GM21381 (cell line): ENCODE measurements around the gene TACC2.

ENCODE experiments used
- ATAC-seq: cut with Tn5 transposase; IDR thresholded peaks from one replicate; pipeline ENCODE4 v1.9.1; 2021; ENCODE audit warnings: mild to moderate bottlenecking, moderate library complexity; ENCODE audit not compliant: unreplicated experiment

Gene TACC2

GRCh38 chr10:122210481-122211265, 221.7 kb downstream of the TACC2 start:
- no peak for ATAC-seq

- no peak for ATAC-seq
Measured at GRCh38 chr10:122213364-122213763, 224.4 kb downstream of the TACC2 start.

GRCh38 chr10:122213766-122214165, 224.8 kb downstream of the TACC2 start:
- no peak for ATAC-seq

- no peak for ATAC-seq
Measured at GRCh38 chr10:122216047-122216446, 227.1 kb downstream of the TACC2 start.

GRCh38 chr10:122219340-122219739, 230.4 kb downstream of the TACC2 start:
- no peak for ATAC-seq

GRCh38 chr10:122220736-122221135, 231.8 kb downstream of the TACC2 start:
- ATAC-seq, result no peak

GRCh38 chr10:122221958-122222357, 233.0 kb downstream of the TACC2 start:
- no peak for ATAC-seq

- no peak for ATAC-seq
Measured at GRCh38 chr10:122222638-122223037, 233.7 kb downstream of the TACC2 start.

- no peak for ATAC-seq
Measured at GRCh38 chr10:122224159-122224558, 235.2 kb downstream of the TACC2 start.

GRCh38 chr10:122225330-122225729, 236.4 kb downstream of the TACC2 start:
- no peak for ATAC-seq

- ATAC-seq, result no peak
Measured at GRCh38 chr10:122227754-122228153, 238.8 kb downstream of the TACC2 start.

GRCh38 chr10:122229666-122230065, 240.7 kb downstream of the TACC2 start:
- no peak for ATAC-seq

- ATAC-seq, result no peak
Measured at GRCh38 chr10:122230222-122230621, 241.3 kb downstream of the TACC2 start.

- no peak for ATAC-seq
Measured at GRCh38 chr10:122232769-122233168, 243.8 kb downstream of the TACC2 start.

- no peak for ATAC-seq
Measured at GRCh38 chr10:122233857-122234348, 244.9 kb downstream of the TACC2 start.

GRCh38 chr10:122234416-122234815, 245.5 kb downstream of the TACC2 start:
- no peak for ATAC-seq

- ATAC-seq, result no peak
Measured at GRCh38 chr10:122236690-122237306, 247.8 kb downstream of the TACC2 start.

GRCh38 chr10:122237331-122237990, 248.5 kb downstream of the TACC2 start:
- no peak for ATAC-seq

GRCh38 chr10:122239578-122240257, 250.8 kb downstream of the TACC2 start:
- ATAC-seq, result no peak

- ATAC-seq, result no peak
Measured at GRCh38 chr10:122240401-122240800, 251.4 kb downstream of the TACC2 start.

- ATAC-seq, result no peak
Measured at GRCh38 chr10:122241836-122242235, 252.9 kb downstream of the TACC2 start.
